ENCODE data around the gene RAB14. TPM values are rescaled to one million over a fixed set of nuclear protein-coding genes. Genes with fewer than 3 reads are reported as not detected.

RAB14 gene
- total RNA-seq, 1 experiment from 2014 or later, result 36.0 TPM

GRCh38 chr9:121156263-121156731, 45.4 kb downstream of the RAB14 start:
- no peaks in the 10 kb centered on the region for H3K9me3 Mint-ChIP-seq
- H3K27ac Mint-ChIP-seq, result no peak overlapping the region
- ChIA-PET CTCF (no interaction called here), POLR2A (no interaction called here)
- ATAC-seq, result no peak
- 0 out of 2 replicates have a peak, but pooled peaks cover 4% of the 10 kb centered on the region for H3K4me1 Mint-ChIP-seq
- TF ChIP-seq CREM (CRISPR knock-in tag; IDR thresholded peaks at IDR 0.05) (no peak), IRF1 (CRISPR knock-in tag; IDR thresholded peaks at IDR 0.05) (no peak), CBFB (CRISPR knock-in tag; IDR thresholded peaks at IDR 0.05; ENCODE audit: low read depth) (no peak), NR3C1 (CRISPR knock-in tag; conservative IDR thresholded peaks at IDR 0.05; ENCODE audit: low read depth) (no peak), JAZF1 (CRISPR knock-in tag; IDR thresholded peaks at IDR 0.05) (no peak), ZNF396 (CRISPR knock-in tag; IDR thresholded peaks at IDR 0.05; ENCODE audit: borderline replicate concordance) (no peak), NFE2L1 (CRISPR knock-in tag; IDR thresholded peaks at IDR 0.05) (no peak), MAX (CRISPR knock-in tag; IDR thresholded peaks at IDR 0.05) (no peak), KAT7 (CRISPR knock-in tag; IDR thresholded peaks at IDR 0.05; ENCODE audit: borderline replicate concordance) (no peak), ESRRA (CRISPR knock-in tag; IDR thresholded peaks at IDR 0.05; ENCODE audit: borderline replicate concordance) (no peak)
- TF ChIP-seq, protein P1, sequence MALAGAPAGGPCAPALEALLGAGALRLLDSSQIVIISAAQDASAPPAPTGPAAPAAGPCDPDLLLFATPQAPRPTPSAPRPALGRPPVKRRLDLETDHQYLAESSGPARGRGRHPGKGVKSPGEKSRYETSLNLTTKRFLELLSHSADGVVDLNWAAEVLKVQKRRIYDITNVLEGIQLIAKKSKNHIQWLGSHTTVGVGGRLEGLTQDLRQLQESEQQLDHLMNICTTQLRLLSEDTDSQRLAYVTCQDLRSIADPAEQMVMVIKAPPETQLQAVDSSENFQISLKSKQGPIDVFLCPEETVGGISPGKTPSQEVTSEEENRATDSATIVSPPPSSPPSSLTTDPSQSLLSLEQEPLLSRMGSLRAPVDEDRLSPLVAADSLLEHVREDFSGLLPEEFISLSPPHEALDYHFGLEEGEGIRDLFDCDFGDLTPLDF (CRISPR knock-in tag; IDR thresholded peaks at IDR 0.05), result no peak
- TF ChIP-seq, protein P2, sequence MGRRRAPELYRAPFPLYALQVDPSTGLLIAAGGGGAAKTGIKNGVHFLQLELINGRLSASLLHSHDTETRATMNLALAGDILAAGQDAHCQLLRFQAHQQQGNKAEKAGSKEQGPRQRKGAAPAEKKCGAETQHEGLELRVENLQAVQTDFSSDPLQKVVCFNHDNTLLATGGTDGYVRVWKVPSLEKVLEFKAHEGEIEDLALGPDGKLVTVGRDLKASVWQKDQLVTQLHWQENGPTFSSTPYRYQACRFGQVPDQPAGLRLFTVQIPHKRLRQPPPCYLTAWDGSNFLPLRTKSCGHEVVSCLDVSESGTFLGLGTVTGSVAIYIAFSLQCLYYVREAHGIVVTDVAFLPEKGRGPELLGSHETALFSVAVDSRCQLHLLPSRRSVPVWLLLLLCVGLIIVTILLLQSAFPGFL (CRISPR knock-in tag; IDR thresholded peaks at IDR 0.05; ENCODE audit: borderline replicate concordance), result no peak
- H3K27me3 Mint-ChIP-seq (ENCODE audit: low read depth), result no peaks in the 10 kb centered on the region
- DNase-seq (ENCODE audit: low spot score), result no peak
- H3K4me3 Mint-ChIP-seq, result no peak overlapping the region
- H3K36me3 Mint-ChIP-seq, result no peaks in the 10 kb centered on the region

GRCh38 chr9:121154782-121155181, 46.9 kb downstream of the RAB14 start:
- ChIA-PET POLR2A (no interaction called here), CTCF (no interaction called here)
- TF ChIP-seq NFATC4 (CRISPR knock-in tag; IDR thresholded peaks at IDR 0.05) (no peak), ATF1 (CRISPR knock-in tag; IDR thresholded peaks at IDR 0.05) (no peak), MAX (CRISPR knock-in tag; IDR thresholded peaks at IDR 0.05) (no peak), SP1 (CRISPR knock-in tag; conservative IDR thresholded peaks at IDR 0.05) (no peak), EMX1 (CRISPR knock-in tag; IDR thresholded peaks at IDR 0.05) (no peak), ZMAT4 (CRISPR knock-in tag; IDR thresholded peaks at IDR 0.05) (no peak), FOXK1 (CRISPR knock-in tag; IDR thresholded peaks at IDR 0.05) (no peak), TP53 (CRISPR knock-in tag; IDR thresholded peaks at IDR 0.05) (no peak), HMGXB4 (CRISPR knock-in tag; IDR thresholded peaks at IDR 0.05) (no peak), USF2 (CRISPR knock-in tag; IDR thresholded peaks at IDR 0.05) (no peak), ZNF416 (CRISPR knock-in tag; IDR thresholded peaks at IDR 0.05) (no peak), NFE2L1 (CRISPR knock-in tag; IDR thresholded peaks at IDR 0.05) (no peak), USF1 (CRISPR knock-in tag; IDR thresholded peaks at IDR 0.05) (no peak)
- TF ChIP-seq, protein P3, sequence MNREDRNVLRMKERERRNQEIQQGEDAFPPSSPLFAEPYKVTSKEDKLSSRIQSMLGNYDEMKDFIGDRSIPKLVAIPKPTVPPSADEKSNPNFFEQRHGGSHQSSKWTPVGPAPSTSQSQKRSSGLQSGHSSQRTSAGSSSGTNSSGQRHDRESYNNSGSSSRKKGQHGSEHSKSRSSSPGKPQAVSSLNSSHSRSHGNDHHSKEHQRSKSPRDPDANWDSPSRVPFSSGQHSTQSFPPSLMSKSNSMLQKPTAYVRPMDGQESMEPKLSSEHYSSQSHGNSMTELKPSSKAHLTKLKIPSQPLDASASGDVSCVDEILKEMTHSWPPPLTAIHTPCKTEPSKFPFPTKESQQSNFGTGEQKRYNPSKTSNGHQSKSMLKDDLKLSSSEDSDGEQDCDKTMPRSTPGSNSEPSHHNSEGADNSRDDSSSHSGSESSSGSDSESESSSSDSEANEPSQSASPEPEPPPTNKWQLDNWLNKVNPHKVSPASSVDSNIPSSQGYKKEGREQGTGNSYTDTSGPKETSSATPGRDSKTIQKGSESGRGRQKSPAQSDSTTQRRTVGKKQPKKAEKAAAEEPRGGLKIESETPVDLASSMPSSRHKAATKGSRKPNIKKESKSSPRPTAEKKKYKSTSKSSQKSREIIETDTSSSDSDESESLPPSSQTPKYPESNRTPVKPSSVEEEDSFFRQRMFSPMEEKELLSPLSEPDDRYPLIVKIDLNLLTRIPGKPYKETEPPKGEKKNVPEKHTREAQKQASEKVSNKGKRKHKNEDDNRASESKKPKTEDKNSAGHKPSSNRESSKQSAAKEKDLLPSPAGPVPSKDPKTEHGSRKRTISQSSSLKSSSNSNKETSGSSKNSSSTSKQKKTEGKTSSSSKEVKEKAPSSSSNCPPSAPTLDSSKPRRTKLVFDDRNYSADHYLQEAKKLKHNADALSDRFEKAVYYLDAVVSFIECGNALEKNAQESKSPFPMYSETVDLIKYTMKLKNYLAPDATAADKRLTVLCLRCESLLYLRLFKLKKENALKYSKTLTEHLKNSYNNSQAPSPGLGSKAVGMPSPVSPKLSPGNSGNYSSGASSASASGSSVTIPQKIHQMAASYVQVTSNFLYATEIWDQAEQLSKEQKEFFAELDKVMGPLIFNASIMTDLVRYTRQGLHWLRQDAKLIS (CRISPR knock-in tag; IDR thresholded peaks at IDR 0.05; ENCODE audit: borderline replicate concordance), result no peak
- Mint-ChIP-seq H3K4me3 (no peak overlapping the region), H3K27me3 (ENCODE audit: low read depth) (no peaks in the 10 kb centered on the region), H3K36me3 (0 out of 2 replicates have a peak, but pooled peaks cover 3% of the 10 kb centered on the region), H3K27ac (no peak overlapping the region), H3K4me1 (peaks cover 9% of the 10 kb centered on the region), H3K9me3 (no peaks in the 10 kb centered on the region)
- ATAC-seq, result no peak
- no peak for DNase-seq (ENCODE audit: low spot score)
